Tibial artery (tissue), 4 donors: ENCODE results near the gene IER3IP1.

Experiments used
- DNase-seq, 2 donors: peaks; one replicate each; pipeline ENCODE4 v3.0.0-alpha.2; 2019
- H3K27ac ChIP-seq, 2 donors: fragments of 200-600 bp; sonication (generic) in 1 of 2; 1 replicate in 1 of 2; 2 replicates in 1 of 2; pipeline ENCODE4 v1.5.1; 2018 to 2019; ENCODE audit warnings: mild to moderate bottlenecking in 1 of 2
- H3K27me3 ChIP-seq, 2 donors: fragments of 200-600 bp; sonication (generic) in 1 of 2; one replicate each; pipeline versions ENCODE4 v1.5.1 to v1.6.0; 2016 to 2019
- H3K36me3 ChIP-seq, 3 donors: fragments of 200-600 bp; sonication (generic) in 2 of 3; one replicate each; pipeline ENCODE4 v1.5.1; 2016 to 2019; ENCODE audit warnings: mild to moderate bottlenecking in 2 of 3
- H3K4me1 ChIP-seq, 4 donors: fragments of 200-600 bp; sonication (generic) in 2 of 4; 1 replicate in 3 of 4; 2 replicates in 1 of 4; pipeline ENCODE4 v1.5.1; 2016 to 2019
- H3K4me3 ChIP-seq, 2 donors: fragments of 200-600 bp; sonication (generic) in 1 of 2; 1 replicate in 1 of 2; 2 replicates in 1 of 2; pipeline ENCODE4 v1.5.1; 2018 to 2019; ENCODE audit warnings: mild to moderate bottlenecking in 2 of 2
- H3K9me3 ChIP-seq, 3 donors: fragments of 200-600 bp; sonication (generic) in 1 of 3; one replicate each; pipeline ENCODE4 v1.5.1; 2016 to 2019
- intact Hi-C: fragments of 100-400 bp; cut with DNase I; formaldehyde crosslinking; loops from one replicate; pipeline ENCODE4 v1.15.0; 2023; ENCODE audit warnings: low total_unique reads
- TF ChIP-seq, protein P1 (sequence below), 2 experiments: fragments of 200-600 bp in 1 of 2; fragments of 450-650 bp in 1 of 2; IDR thresholded peaks; one replicate each; pipeline ENCODE4 v1.5.1; 2017 to 2019; ENCODE audit warnings: antibody characterized with exemption in 2 of 2, mild to moderate bottlenecking in 1 of 2, moderate library complexity in 1 of 2

IER3IP1 gene

GRCh38 chr18:47151439-47151838, 24.7 kb downstream of the IER3IP1 start:
- Histone ChIP-seq H3K4me1 (peaks cover 0 to 18% (median 6%) of the 10 kb centered on the region in 4 donors), H3K9me3 (no peaks in the 10 kb centered on the region), H3K27ac (peak overlapping the region in 1 of 2 donors; percentile 83), H3K27me3 (no peaks in the 10 kb centered on the region), H3K4me3 (no peak overlapping the region), H3K36me3 (peaks cover 12 to 17% (median 14%) of the 10 kb centered on the region in 3 donors)
- TF ChIP-seq, protein P1, sequence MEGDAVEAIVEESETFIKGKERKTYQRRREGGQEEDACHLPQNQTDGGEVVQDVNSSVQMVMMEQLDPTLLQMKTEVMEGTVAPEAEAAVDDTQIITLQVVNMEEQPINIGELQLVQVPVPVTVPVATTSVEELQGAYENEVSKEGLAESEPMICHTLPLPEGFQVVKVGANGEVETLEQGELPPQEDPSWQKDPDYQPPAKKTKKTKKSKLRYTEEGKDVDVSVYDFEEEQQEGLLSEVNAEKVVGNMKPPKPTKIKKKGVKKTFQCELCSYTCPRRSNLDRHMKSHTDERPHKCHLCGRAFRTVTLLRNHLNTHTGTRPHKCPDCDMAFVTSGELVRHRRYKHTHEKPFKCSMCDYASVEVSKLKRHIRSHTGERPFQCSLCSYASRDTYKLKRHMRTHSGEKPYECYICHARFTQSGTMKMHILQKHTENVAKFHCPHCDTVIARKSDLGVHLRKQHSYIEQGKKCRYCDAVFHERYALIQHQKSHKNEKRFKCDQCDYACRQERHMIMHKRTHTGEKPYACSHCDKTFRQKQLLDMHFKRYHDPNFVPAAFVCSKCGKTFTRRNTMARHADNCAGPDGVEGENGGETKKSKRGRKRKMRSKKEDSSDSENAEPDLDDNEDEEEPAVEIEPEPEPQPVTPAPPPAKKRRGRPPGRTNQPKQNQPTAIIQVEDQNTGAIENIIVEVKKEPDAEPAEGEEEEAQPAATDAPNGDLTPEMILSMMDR (IDR thresholded peaks at IDR 0.05), result no peak
- no peak for DNase-seq
- intact Hi-C loops, result no loop called here

DNA sequence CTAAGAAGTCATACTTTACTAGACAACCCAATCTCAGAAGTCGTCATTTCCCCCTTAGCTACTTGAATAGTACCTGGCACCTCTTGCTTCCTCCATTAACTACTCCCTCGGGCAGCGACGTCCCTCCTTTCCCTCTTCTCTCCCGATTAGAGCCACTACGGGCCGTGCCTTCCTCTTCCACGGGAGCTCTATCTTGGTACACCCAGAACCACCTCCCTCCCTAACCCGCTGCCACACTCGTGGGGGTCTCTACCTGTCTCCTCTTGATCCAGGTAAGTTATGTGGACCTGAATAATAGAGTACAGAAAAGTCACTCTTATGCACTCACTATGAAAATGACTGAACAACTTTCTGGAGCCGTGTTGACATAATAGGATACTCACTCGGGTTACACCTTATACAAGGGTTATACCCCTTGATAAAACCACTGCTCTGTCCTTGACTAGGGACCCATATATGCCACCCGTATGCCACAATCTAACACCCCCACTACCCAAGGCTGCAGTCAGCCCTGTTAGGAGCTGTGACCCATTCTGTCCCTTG, 25.3 kb downstream of the IER3IP1 start:
- peak overlapping the region; percentile 83 to 90 for H3K27ac ChIP-seq
- no peak for DNase-seq

GRCh38 chr18:47150029-47150823, 25.9 kb downstream of the IER3IP1 start, which contains the start of gene HDHD2:
Gene HDHD2 (minus strand): TSS chr18:47150500. CDS start chr18:47136439, 14,061 bp downstream.
- intact Hi-C loops, result no loop called here
- peak; percentile 71 to 90 for DNase-seq
- H3K4me3 ChIP-seq, result peak within 1 kb of the TSS; percentile 62 to 68
- TF ChIP-seq, protein P1 (IDR thresholded peaks at IDR 0.05), result no peak
- peak within 1 kb of the TSS; percentile 83 to 90 for H3K27ac ChIP-seq
- peaks cover 11 to 14% (median 12%) of the 10 kb centered on the region in 3 donors for H3K36me3 ChIP-seq
- no peaks in the 10 kb centered on the region for H3K9me3 ChIP-seq
- peaks cover 0 to 18% (median 6%) of the 10 kb centered on the region in 4 donors for H3K4me1 ChIP-seq
- H3K27me3 ChIP-seq, result no peaks in the 10 kb centered on the region

More for the DNA sequence above, 25.3 kb downstream of the IER3IP1 start:
- Histone ChIP-seq H3K36me3 (peaks cover 12 to 17% (median 14%) of the 10 kb centered on the region in 3 donors), H3K9me3 (no peaks in the 10 kb centered on the region), H3K4me3 (peak overlapping the region; percentile 62 to 68), H3K4me1 (peaks cover 0 to 18% (median 6%) of the 10 kb centered on the region in 4 donors), H3K27me3 (no peaks in the 10 kb centered on the region)
- TF ChIP-seq, protein P1 (IDR thresholded peaks at IDR 0.05), result no peak
- intact Hi-C loops, result no loop called here

DNA sequence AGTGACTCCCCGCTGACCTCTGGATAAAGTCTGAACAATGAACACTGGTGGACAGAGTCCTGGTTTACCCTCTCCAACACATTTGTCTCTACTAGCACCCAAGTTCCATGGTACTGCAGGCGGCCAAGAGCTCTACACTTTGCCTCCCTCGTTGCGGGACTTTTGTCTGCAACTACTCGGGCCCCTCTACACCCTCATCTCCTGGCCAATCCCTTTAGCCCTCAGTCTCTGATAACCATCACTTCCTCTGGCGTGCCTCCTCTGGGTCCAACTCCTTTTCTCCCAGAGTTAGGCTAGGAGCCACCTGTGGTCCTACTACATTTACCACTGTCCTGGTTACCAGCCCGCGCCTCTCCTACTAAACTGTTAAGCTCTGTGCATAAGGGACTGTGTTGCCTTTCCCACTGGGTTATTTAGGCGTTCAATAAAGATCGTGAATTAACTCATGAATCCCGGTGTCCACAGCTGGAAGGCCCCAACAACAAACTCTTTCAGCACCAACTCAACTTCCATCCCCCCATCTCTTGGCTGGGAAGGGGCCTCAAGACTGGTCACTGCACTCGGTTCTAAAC, 26.6 kb downstream of the IER3IP1 start:
- TF ChIP-seq, protein P1 (IDR thresholded peaks at IDR 0.05), result no peak
- Histone ChIP-seq H3K36me3 (peaks cover 6 to 10% (median 9%) of the 10 kb centered on the region in 3 donors), H3K27ac (peak overlapping the region; percentile 83 to 90), H3K9me3 (no peaks in the 10 kb centered on the region), H3K4me1 (peaks cover 0 to 18% (median 6%) of the 10 kb centered on the region in 4 donors), H3K4me3 (peak overlapping the region; percentile 62 to 68), H3K27me3 (no peaks in the 10 kb centered on the region)
- intact Hi-C loops, result no loop called here
- DNase-seq, result no peak

GRCh38 chr18:47146206-47146605, 30.0 kb downstream of the IER3IP1 start:
- Histone ChIP-seq H3K9me3 (no peaks in the 10 kb centered on the region), H3K27me3 (no peaks in the 10 kb centered on the region), H3K27ac (no peak overlapping the region), H3K4me1 (peaks cover 0 to 14% (median 5%) of the 10 kb centered on the region in 4 donors), H3K36me3 (no peaks in the 10 kb centered on the region), H3K4me3 (no peak overlapping the region)
- intact Hi-C loops, result no loop called here
- TF ChIP-seq, protein P1 (IDR thresholded peaks at IDR 0.05), result no peak
- no peak for DNase-seq
